Cerebellar nuclear complex (tissue), 1 donor: ENCODE results near the gene PTX3.

Experiments used
- DNase-seq, 2 experiments: peaks; one replicate each; lab custom pipeline; 2025; lab: John Stamatoyannopoulos, UW

The PTX3 gene

DNA sequence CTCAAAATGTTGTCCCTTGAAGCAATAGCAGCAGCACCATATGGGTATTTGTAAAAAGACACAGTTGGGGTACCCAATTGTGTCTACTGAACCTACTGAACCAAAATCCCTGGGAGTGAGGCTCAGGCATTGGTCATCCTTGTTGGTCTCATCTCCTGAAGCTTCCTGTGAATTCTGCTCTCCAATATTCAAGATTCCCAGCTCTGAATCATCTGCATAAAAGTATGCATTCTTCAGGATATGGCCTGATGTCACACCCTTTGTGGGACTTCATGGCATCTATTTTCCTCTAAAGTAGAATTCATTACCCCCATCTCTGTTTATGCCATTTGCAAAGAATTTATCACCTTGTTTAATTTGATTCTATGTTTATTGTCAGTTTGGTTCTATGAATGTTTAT lies 13.3 kb upstream of the PTX3 start:
- DNase-seq = no peak

DNA sequence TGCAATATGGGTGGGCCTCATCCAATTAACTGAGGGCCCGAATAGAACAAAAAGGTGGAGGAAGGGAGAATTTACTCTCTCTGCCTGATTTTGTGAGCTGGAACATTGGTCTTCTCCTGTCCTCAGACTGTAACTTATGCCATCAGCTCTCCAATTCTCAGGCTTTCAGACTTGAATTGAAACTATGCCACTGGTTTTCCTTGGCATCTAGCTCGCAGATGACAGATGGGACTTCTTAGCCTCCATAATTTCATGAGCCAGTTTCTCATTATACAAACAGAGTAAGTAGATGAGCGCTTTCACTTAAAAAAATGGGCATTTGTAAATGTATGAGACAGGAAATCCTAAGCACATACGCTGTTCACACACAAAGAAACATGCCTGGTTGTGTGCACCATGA lies 8.7 kb upstream of the PTX3 start:
- DNase-seq = peak in 1 of 2 experiments; percentile 45

DNA sequence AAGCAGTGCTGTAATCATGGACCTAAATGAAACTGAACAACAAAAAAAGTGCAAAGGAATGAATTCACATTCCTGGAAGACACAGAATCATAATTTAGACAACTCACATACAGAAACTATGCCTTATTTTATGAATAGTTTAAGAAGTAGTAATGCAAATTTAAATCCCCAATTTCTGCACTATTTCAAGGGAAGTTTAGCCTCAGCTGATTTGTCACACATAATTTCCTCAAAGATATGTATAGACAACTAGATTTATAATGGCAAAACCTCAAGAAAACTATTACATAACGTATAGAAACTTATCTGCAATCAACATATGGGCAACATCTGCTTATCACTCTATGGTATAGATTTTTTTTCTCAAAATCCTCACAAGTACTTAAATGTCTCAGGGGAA lies 7.8 kb upstream of the PTX3 start:
- DNase-seq = no peak

DNA sequence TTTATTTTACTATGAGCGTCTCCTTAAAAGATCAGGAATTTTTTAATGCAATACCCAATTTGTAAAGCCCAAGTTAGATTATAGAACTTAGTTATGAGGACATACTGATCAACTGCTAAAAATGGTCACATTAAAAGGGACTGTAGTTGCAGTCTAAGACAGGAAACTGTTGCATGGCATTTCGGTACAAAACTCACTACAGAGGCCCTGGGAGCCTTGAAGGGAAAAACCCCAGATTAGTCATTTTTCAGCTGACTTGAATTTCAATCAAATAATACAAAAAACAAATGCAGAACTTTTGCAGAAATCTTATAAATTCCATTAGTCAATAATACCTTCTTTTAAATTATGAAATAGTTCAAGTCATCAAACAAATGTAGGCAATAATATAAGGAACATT lies 6.9 kb upstream of the PTX3 start:
- DNase-seq = no peak

DNA sequence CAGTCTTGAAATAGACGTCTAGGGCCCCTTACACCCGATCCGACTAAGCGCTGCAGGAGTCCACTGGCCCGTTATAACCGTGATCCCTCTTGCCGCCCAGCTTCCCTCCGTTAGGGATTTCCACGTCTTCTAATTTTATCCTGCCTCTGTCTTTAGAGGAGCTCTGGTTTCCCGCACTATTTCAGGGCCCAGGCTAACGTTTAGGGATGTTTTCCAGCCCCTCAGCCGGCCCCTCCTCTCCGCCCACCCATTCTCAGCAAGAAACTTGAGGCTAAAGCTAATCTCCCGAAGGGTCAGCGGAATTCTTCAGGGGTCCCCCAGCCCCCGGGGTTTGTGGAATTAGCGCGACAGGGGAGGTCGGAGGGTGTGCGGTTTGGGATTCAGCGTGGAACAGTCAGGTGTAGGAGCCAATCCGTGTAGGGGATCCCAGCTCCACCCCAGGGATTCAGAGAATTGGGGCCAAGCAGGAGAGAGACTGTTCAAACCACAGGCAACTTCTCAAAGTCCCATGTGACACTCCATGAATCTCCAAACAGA lies 1.6 kb downstream of the PTX3 start:
- no peak for DNase-seq

DNA sequence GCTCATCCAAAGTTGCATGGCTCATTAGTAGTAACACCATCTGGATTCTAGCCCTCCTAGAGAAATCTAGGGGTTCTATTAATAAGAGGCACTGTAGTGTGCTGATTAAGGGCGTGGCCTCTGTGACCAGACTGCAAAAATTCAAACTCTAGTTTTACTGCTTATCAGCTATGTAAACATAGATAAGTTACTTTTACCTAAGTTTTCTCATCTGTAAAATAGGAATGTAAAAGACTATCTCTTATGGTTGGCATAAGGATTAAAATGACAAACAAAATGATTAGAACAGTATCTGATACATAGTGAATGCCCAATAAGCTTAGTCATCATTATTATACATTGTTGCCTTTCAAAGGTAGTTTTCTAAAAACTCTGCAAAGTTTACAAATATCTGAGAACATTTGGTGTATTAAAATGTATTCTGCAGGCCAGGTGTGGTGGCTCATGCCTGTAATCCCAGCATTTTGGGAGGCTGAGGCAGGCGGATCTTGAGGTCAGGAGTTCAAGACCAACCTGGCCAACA lies 4.5 kb downstream of the PTX3 start:
- no peak for DNase-seq

DNA sequence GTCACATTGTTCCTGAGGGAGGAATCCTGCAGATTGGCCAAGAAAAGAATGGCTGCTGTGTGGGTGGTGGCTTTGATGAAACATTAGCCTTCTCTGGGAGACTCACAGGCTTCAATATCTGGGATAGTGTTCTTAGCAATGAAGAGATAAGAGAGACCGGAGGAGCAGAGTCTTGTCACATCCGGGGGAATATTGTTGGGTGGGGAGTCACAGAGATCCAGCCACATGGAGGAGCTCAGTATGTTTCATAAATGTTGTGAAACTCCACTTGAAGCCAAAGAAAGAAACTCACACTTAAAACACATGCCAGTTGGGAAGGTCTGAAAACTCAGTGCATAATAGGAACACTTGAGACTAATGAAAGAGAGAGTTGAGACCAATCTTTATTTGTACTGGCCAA lies 6.1 kb downstream of the PTX3 start:
- DNase-seq = no peak

DNA sequence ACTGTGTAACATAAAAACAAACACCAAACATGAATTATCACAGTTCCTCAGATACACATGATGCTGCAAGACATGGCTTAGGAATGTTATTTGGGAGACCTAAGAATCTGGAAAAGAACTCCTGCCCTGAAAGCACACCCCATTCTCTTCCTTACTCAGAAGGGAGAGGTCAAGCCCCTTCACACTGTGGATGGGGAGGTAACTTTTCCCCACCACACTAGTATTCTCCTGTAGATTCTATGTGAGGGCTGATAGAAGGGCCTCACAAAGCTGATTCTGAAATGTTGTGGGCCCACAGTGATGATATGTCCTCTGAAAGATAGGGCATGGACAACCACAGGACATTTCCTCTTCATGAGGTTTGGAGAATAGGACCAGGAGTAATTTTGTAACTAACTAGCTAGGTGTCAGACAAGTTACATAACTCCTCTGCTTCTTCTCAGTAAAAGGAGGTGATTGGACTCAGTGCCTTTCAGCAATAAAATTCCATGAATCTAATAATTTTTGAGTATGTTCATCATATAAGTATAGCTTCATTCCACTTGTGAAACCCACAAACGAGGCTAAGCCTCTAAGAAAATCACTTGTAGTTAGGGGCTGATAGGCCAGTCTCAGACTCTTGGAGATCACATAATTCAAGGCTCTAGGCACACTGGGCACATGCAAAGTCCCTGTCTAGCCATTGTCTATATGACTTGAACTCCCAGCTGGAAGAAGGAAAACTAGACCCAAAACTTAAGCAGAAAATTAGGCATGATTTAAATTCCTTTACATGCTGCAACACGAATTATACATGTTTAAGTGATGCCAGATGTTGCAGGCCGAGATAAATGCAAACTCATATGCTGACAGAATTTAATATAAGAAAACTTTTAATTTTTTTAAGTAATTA lies 7.5 kb downstream of the PTX3 start:
- no peak for DNase-seq

DNA sequence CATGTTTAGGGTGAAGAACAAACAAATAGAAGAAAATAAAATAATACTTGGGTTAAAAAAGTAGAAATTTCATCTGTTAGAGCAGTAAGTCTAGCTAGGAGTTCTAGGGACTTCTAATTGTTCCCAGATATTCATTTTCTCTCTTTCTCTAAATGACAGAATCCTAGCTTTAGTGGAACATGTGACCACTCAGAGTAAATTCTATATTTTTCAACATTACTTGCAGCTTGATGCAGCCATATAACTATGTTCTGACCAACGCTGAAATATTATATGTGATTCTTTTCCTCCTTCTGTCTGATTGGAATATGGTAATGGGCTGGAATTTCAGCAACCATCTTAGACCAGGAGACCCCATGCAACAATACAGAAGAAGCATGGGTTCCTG lies 8.1 kb downstream of the PTX3 start:
- DNase-seq = no peak

DNA sequence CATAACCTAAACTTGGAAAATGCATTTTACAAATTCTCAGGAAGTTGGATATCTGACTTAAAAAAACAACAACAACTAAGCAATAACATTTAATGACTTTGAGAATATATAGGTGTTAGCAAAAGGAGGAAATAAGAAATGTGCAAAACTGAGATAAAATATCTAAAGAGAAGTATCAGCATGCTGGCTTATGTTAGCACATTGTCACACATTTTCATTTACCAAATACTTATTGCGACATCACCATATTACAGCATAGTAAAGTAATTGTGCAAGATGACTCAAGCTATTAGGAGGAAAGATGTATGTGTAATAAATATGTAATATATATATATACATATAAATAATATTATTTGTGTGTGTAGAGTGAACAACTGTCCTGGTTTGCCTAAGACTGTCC lies 9.2 kb downstream of the PTX3 start:
- no peak for DNase-seq

DNA sequence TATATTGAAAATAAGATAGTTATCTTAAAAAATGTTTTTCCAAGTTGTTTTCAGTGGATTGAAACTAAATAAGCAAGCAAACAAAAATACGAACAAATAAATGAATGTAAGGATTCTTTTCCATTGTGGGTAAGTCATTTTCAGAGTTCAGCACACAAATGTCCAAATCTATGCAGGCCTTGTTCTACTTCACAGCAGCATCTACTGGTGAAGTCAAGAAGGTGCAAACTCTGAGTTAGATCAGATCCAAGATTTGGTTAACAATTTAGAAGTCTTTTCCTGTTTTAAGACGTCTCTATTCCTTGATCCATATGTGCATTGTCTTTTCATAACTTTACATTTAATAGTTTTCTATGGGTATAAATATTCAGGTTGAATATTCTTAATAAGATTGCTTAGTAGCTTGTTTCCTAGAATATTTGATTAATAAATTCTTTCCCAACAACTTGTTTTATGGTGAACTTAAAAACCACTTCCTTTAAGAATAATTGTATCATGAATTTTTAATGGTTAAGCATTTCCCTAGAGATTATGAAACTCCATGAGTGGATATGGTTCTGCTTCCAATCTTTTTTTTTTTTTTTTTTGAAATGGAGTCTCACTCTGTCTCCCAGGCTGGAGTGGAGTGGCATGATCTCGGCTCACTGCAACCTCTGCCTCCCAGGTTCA lies 10.5 kb downstream of the PTX3 start:
- DNase-seq = no peak

DNA sequence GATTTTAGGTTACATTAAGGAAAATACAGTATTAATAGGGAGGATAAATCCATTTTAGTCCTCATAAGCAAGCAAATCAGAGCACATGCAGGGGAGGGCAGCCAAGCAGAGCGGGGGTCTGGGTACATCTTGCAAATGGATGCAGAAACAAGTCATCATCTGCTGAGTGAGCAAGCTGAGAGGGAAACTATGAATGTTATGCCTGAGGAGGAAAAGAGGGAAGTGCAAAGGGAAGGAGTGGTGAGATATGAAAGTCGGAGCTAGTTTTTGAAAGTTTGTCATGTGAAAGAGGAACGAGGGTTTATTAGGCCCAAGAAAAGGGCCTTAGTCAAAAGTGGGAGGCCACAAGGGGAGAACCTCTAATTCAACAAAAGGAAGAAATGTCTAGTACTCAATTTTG lies 15.4 kb downstream of the PTX3 start:
- DNase-seq = no peak

DNA sequence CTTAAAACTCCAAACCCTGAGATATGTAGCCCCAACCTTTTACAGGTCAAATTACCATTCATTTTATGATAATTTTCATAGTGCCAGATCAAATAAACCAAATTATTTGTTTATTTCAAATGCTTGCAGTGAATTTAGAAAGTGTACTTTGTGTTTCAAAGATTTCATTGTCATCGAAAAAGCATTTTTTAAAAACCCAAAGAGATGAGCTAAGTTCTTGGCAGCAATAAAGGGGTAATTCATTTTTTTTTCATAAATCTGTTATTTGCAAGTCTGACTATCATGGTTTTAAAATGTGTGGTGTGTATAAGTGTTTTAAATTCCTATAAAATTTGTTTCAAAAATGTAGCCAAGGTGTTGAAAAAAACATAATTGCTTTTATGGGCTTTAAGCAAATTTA lies 17.2 kb downstream of the PTX3 start:
- no peak for DNase-seq

DNA sequence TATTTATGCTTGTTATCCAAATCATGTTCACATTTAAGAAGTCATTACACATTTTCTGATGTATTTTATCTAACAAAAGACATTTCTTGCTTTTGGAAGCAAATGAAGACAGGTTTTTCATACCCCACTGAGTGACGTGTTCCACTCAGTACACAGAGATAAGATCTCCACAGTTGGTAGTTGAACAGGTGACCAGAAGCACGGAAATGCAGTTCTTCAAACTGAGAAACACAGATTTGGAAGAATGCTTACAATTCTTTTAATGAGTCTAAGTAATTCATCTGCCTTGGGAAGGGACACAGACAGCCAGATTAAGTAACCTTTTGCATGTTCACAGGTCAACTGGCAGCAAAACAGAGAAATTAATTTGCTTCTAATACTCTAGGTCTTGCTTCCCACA lies 23.1 kb downstream of the PTX3 start:
- DNase-seq = no peak

DNA sequence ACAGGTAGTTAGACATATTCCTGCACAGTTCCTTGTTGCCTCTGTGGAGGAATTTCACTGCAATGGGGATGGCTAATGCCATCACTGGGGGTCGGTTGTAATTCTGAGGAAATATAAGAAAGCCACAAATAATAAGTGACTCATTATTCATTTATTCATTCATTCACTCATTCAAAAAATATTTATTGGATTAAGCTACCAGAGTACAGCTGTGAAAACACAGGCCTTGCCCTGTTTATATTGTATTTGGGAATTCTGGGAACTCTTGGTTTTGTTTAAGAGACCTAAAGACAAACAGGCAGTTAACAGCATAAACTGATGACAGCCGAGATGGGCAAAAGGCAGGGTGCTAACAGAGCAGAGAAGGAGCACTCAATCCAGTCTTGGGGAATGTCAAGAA lies 23.6 kb downstream of the PTX3 start:
- no peak for DNase-seq

DNA sequence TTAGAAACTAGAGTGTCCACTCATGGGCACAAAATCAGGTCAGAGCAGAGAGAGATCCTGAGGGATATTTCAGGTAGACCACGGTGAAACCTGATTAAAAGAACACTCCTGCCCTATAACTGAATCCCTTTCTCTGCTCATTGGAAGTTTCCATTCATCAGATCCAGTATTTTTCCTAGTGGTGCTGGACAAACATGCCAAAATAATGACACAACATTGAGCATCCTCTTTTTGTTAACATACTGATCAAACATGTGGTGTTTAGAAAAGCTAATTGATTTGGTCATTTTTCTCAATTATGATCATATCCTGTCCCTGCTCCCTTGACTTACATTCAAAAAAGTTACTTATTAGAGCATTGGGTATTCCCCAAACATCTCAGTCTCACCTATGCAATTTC lies 27.2 kb downstream of the PTX3 start:
- DNase-seq = no peak

DNA sequence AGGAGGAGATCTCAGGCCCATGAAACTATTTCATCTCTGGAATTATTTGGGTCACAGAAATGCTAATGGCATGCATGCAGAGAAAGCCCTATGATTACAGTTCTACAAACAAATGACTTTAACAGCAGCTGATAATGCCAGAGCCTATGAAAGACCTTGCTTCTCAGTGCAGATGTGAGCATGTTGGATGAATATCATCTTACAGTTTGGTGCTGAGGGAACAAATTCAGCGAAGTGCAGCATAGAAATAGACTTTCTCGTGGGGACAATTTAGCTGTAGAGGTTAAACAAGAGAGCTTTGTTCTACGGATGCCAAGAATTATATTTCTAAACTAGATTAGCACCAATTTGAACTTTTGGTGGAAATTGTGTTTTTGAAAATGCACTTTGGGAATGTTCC lies 27.7 kb downstream of the PTX3 start:
- no peak for DNase-seq

DNA sequence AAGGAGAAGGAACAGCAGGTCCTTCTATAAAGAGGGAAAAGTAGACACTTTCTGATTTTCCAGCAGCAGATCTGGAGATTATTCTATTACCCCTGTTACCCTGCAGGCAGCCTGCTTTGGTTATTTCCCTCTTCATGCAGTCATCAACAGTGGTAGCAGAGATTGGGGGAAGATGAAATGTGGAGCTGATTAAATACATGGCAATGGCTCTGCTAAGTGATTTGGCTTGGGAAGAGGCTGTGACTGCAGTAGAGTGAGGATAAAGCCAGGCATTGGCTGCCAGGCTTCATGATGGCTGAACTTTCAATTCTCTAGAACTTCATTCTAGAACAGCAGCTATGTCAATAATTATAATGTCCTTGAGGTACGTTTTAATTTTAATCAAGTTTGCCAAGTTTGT lies 29.1 kb downstream of the PTX3 start:
- no peak for DNase-seq

DNA sequence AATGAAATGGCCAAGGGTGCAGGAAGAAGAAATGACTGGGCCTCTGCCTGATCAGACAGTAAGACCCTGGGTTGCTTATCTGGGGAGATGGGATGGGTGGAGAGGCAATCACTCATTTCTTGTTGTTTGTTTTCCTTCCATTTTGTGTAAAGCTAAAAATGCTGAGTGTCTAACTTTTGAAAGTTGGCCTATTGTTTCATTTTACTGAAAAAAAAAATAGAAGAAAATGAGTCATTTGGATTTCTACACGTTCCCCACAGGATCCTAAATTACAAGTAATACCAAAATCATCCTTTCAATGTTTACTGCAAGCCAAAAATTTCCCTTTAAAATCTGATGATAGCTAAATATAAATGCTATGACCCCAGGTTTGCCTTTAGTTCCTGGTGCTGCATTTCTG lies 30.6 kb downstream of the PTX3 start:
- DNase-seq = no peak

DNA sequence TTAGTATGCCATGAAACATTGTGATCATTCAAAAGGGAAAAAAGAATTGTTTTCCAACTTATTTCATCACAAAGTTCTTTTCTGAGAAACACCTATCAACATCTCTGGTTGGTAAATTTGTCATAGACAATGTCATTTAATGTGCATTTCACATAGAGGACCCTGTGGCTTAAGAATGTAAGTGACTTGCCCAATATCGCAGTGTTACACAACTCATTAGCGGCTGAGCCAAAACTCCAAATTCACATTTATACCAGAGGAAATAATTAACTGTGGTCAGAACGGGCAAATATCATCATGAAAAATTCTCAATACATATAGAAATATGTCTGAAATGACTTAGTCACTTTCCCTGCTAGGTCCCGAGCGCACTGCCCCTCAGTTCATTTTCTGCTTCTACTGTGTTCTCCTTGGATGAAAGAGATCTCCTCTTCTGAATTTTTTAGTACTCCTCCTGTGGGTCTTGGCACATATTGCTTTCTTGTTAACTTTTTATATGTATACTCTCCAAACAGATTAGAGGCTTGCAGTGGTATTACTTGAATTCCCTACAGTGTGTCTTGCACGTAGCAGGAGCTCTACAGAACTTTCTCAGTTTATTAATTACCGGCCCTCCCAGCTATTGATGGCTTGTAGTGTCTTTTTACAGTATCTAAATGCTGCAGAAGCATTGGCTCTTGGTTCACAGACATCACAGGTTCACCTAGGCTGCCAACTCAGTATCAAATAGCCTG lies 33.1 kb downstream of the PTX3 start:
- DNase-seq = no peak

DNA sequence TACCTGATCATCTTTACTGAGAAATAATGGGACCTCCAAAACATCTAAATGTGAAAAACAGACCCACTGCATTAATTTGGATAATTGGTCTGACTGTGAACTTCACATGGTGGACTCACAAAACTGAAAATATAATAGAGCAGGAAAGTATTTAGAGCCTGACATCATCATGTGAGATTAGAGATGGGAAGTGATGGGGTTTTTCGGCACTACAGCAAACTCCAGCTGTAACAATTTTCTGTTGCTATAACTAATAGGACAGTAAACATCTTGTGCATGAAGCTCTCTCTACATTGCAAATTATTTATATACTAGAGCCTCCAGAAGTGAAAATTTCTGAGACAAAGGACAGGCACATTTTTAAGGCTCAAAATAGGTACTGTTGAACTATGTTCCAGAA lies 34.4 kb downstream of the PTX3 start:
- no peak for DNase-seq

DNA sequence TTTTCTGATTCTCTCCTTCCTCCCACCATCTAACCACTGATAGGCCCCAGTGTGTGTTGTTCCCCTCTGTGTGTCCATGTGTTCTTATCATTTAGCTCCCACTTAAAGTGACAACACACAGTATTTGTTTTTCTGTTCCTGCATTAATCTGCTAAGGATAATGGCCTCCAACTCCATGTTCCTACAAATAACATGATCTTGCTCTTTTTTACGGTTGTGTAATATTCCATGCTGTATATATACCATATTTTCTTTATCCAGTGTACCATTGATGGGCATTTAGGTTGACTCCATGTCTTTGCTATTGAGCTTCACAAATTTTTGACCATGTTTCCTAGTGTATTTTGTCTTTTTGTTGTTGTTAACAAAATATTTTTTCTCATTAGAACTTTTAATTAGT lies 36.0 kb downstream of the PTX3 start:
- no peak for DNase-seq
